COLO829 (cell line): ENCODE measurements around the gene FBXW4.

ENCODE experiments used
- DNase-seq: peaks from one replicate; pipeline ENCODE4 v3.0.0; 2012; ENCODE audit warnings: low spot score

The FBXW4 gene

GRCh38 chr10:101580486-101581399 is 114.2 kb downstream of the FBXW4 start:
- no peak for DNase-seq

- no peak for DNase-seq
These were observed 115.5 kb downstream of the FBXW4 start for GRCh38 chr10:101579516-101579870.

- no peak for DNase-seq
These were observed 116.0 kb downstream of the FBXW4 start for GRCh38 chr10:101578803-101579515.

- DNase-seq = no peak
These were observed 116.8 kb downstream of the FBXW4 start for GRCh38 chr10:101578192-101578591.

DNA sequence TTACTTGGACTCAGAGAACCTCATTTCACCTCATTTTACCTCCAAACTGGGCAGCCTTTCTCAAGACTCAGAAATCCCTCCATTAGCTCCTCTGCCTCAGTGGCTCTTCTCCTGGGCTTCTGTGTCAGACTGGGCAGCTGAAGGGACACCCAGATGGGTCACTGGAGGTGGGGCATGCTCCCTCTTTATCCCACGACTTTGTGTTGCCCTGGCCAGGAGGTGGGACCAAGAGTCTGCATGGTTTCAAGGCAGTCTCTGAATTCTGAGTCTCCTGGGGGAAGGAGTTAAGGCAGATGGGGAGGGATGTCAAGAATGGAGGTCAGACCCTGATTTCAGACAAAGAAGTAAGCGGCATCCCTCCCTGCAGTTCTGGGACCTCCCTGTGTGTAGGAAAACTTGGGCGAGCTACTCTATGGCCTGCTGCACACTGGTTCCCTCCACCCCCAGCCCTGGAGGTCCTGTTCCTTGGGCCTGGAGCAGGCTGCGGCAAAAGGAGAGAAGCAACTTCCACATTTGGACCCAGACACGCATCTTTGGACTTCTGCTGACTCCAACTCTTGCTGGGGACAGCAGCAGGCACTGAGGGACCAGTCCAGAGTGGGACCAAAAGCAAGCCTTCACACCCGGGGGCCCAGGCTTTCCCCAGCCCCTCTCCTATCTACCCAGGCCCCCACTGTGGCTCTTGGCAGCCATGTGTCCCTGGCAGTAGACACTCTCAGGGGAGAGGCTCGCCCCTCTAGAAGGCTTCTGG is 117.7 kb downstream of the FBXW4 start:
- no peak for DNase-seq

DNA sequence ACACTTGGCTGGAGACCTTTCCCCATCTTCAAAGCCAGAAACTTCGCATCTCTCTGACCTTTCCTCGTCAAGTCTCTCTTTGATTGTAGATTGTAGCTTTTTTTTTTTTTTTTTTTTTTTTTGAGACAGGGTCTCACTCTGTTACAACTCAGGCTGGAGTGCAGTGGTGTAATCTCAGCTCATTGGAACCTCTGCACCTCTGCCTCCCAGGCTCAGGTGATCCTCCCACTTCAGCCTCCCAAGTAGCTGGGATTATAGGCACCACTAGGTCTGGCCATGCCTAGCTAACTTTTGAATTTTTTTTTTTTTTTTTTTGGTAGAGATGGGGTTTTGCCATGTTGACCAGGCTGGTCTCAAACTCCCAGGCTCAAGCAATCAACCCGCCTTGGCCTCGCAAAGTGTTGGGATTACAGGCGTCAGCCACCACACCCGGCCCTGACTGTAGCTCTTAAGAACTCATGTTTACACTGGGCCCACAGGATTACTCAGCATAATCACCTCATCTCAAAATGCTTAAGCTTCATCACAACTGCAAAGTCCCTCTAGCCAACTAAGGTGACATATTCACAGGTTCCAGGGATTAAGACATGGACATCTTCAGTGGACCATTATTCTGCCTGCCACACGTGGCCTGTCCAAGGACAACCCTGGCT is 118.6 kb downstream of the FBXW4 start:
- DNase-seq = no peak

- no peak for DNase-seq
These were observed 119.3 kb downstream of the FBXW4 start for GRCh38 chr10:101575580-101576210.

- no peak for DNase-seq
These were observed 119.9 kb downstream of the FBXW4 start for GRCh38 chr10:101575091-101575490.

- no peak for DNase-seq
These were observed 120.9 kb downstream of the FBXW4 start for GRCh38 chr10:101573885-101574753.

GRCh38 chr10:101572785-101573184 is 122.2 kb downstream of the FBXW4 start:
- DNase-seq = no peak

GRCh38 chr10:101572126-101572525 is 122.8 kb downstream of the FBXW4 start:
- no peak for DNase-seq

GRCh38 chr10:101571271-101571925 is 123.6 kb downstream of the FBXW4 start:
- DNase-seq = no peak

DNA sequence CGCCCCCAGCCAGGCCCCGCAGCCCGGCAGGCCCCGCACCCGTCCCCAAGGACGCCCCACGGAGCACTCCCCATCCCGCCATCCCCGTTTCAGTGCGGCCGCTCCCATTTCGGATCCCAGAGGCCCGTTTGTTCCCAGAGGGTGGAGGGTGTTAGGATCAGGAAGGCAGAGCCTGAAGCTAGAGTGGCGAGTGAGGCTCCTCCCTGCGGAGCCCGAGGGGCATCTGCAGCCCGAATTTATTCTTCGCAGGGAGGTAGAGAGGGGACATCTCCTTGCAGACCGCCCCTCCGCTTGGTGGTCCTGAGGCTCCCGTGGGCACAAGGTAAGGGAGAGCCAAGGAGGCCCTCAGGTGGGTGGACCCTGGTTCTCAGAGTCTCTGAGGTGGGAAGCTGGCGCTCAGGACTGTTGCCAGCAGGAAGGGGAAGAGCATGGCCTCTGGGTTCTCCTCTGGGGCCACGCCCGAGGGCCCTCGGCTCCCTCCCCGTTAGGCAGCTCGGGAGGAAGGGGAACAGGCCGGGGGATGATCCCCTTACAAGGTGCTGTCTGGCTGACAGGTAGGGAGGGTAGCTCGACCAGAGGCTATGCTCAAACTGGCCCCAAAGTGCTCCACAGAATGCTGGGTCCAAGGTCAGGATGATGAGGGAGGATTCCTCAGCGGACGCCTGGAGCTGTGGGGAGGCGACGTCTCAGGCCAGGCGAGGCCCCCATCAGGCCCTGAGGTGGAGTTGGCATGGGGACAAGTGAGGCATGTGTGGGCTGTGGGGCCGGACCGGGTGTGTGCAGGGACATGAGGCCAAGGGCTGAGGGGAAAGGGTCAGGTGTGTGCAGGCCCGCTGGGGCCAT is 124.3 kb downstream of the FBXW4 start:
- DNase-seq = no peak

- DNase-seq = peak; percentile 36
These were observed 125.1 kb downstream of the FBXW4 start for GRCh38 chr10:101569622-101570427.

DNA sequence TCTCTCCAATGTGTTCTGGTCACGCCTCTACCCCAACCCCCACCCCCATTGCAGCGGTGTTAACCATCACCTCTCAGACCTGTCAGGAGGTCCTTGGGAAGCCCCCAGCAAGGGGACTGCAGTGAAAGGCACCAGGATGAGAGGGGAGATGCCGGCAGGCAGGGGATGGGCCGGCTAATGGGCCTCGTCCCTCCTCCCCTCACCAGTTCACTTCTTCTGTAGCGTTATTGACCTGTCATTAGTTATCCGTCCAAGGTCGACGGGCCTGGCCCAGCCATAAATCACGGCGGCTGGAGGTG is 125.7 kb downstream of the FBXW4 start:
- DNase-seq = no peak

DNA sequence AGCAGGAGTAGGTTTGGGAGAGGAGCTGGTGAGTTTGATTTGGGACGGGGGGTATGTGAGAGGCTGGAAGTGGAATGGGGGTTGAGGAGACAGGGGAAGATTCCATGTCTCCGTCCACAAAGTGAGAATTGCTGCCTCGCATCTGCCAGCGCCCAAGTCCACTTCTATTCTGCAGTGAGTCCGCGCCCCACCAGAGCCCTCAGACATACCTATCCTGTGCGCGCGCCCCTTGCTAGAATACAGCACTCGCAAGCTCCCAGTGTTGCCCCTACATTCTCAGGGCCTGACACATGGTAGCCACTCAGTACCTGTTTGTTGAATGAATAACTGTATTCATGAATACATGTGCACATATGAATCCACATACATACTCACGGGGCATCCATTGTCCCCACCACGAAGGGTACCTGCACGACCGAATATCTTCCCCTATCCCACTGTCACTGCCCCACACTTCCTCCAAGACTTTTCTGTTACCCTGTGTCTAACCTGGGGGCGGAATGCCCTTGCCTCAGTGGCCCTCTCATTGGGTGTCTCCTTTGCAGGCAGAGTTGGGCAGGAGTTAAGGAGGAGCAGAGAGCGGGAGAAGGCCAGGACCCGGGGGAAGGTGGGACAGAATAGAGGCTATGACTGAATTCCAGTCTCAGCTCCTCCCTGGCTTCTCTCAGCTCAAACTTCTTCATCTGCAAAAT is 126.8 kb downstream of the FBXW4 start:
- DNase-seq = no peak

- DNase-seq = no peak
These were observed 127.6 kb downstream of the FBXW4 start for GRCh38 chr10:101567165-101568006.
